Choroid plexus epithelial cell (primary cell): ENCODE measurements around the gene CHTF18.

ENCODE experiments used
- DNase-seq: peaks from one replicate; pipeline ENCODE4 v3.0.0-alpha.2; 2010; ENCODE audit warnings: low read depth
- H3K4me3 ChIP-seq: 2 replicates; pipeline ENCODE4 v1.5.1; 2011; ENCODE audit warnings: low read depth, mild to moderate bottlenecking, control low read depth, low read length, moderate library complexity
- TF ChIP-seq, protein P1 (sequence below): conservative IDR thresholded peaks from 2 replicates; pipeline ENCODE4 v1.5.1; 2011; ENCODE audit warnings: low read depth, mild to moderate bottlenecking, control low read depth, inconsistent platforms, low read length, moderate library complexity

Gene CHTF18

DNA sequence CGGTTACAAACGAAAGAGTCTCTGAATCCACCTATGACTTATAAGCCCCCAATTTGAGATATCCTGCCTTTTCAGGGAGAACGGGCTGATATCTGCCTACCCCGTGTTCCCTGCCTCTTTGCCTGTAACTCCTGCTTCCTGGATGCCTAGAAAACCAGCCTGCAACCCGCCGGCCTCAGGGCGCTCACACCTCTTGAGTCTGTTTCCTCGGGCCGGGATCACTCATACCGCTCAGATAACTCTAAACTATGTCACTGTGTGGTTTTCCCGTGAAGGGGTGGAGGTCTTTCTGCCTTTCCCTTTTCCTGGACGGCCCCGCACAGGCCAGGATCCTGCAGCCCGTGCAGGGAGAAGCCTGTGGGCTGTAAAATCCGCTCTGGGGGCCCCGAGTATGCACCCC lies 10.6 kb upstream of the CHTF18 start:
- TF ChIP-seq, protein P1, sequence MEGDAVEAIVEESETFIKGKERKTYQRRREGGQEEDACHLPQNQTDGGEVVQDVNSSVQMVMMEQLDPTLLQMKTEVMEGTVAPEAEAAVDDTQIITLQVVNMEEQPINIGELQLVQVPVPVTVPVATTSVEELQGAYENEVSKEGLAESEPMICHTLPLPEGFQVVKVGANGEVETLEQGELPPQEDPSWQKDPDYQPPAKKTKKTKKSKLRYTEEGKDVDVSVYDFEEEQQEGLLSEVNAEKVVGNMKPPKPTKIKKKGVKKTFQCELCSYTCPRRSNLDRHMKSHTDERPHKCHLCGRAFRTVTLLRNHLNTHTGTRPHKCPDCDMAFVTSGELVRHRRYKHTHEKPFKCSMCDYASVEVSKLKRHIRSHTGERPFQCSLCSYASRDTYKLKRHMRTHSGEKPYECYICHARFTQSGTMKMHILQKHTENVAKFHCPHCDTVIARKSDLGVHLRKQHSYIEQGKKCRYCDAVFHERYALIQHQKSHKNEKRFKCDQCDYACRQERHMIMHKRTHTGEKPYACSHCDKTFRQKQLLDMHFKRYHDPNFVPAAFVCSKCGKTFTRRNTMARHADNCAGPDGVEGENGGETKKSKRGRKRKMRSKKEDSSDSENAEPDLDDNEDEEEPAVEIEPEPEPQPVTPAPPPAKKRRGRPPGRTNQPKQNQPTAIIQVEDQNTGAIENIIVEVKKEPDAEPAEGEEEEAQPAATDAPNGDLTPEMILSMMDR: no peak
- peak; percentile 12 for DNase-seq
- no peak overlapping the region for H3K4me3 ChIP-seq

DNA sequence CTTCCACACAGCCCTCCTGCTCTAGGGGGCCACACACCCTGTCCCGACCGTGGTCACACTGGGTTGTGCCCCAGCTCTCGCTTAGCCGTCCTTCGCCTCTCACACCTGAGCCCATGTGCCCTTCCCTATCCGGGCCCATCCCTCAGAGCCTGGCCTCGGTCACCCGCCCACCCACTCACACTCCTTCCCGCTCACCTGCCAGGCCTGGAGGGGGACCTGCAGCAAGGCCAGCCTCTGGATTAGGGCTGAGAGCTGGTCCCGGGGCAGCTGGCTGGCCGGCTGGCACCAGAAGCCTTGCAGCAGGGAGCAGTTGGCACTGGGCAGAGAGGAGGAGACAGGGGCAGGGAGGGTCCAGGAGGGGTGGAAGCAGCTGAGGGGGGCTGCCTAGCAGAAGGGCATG lies 10.0 kb upstream of the CHTF18 start:
- no peak for DNase-seq
- H3K4me3 ChIP-seq: no peak overlapping the region
- TF ChIP-seq, protein P1: no peak

DNA sequence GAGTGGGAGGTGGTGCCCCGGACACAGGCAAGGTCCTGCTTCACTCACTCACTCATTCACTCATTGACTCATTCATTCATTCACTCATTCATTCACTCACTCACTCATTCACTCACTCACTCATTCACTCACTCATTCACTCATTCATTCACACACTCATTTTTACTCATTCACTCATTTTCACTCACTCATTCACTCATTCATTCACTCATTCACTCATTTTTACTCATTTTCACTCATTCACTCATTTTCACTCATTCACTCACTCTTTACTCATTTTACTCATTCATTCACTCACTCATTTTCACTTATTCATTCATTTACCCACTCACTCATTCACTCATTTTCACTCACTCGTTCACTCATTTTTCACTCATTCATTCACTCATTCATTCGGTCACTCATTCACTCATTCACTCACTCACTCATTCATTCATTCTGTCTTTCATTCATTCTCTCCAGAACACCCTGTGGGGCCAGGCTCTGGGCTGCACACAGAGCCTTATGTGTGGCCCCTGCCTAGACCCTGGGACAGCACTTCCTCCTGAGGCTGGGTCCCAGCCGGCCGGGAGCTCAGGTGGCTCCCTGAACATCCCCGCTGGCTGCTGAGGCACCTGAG lies 9.4 kb upstream of the CHTF18 start:
- no peak overlapping the region for H3K4me3 ChIP-seq
- TF ChIP-seq, protein P1: no peak
- DNase-seq: no peak

DNA sequence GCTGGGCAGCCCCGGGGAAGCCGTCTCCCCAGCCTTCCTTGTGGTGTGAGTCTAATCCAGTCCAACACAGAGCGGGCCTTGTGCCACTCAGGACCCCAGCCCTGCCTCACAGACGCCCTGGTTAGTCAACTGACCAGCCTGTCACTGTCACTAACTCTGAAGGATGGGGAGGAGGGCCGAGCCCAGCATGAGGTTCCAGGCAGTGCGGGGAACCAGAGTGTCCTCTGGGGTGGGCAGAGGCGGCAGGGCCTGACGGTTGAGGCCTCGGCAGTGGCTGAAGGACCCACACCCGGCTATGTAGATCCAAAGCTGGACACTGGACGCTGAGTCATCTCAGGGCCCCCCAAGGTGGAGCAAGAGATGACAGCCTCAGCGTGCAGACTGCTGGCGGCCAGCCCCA lies 8.9 kb upstream of the CHTF18 start:
- H3K4me3 ChIP-seq: no peak overlapping the region

DNA sequence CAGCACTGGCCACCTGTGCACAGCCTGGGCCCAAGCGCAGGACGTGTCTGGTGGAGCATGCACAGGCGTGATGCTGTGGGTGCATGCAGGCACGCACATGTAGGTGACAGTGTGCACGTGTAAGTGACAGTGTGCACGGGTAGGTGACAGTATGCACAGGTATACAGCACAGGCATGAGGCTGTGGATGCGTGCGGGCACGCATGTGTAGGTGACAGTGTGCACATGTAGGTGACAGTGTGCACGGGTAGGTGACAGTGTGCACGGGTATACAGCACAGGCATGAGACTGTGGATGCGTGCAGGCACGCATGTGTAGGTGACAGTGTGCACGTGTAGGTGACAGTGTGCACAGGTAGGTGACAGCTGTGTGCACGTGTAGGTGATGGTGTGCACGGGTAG lies 8.1 kb upstream of the CHTF18 start:
- no peak for DNase-seq
- H3K4me3 ChIP-seq: no peak overlapping the region
- TF ChIP-seq, protein P1: no peak

More for the DNA sequence above, 8.9 kb upstream of the CHTF18 start:
- DNase-seq: no peak
- TF ChIP-seq, protein P1: no peak

DNA sequence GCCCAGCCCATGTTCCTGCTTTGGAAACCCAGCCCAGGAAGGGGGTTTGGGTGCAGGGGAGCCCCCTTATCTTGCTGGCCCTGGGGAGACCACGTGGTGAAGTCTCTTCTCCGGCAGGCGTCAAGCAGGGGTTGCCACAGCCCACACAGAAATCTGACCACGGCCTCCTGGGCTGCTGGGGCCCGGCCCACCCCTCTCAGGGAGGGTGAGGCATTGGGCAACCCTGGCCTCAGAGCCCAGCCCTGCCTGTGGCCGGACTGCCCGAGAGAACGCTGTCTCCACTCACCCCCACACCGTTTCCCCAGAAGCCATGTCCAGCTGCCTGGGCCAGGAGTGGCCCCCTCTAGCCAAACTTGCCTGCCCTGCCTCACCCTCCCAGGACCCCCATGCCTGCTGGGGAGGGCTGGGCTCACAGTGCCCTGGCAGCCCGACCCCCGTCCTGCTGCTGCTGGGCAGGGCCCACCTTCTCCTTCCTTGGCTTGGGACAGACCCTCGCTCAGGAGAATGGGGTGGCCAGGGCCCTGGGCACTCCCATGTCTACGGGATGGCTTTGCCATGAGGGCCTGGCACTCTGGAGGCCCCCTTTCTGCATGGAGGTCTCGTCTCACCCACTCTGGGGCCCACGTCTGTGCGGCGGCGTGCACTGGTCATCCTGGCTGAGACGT lies 6.9 kb upstream of the CHTF18 start:
- H3K4me3 ChIP-seq: no peak overlapping the region
- TF ChIP-seq, protein P1: no peak
- no peak for DNase-seq

DNA sequence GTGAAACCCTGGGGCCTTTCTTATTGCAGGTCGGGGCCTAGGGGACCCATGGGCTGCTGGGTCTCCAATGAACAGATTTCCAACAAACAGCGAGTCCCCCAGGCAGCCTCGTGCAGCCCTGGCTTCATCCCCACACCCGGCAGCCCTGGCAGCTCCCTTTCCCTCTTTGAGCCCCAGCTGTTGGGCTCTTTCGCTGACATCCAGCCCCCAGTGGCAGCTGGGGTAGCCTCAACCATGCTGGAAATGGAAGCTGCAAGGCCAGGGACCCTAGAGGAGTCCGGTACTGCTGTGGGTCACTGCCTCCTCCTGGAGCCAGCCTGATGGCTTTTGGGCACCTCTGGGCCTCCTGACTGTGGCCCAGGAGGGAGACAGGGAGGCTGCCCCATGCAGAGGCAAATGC lies 6.2 kb upstream of the CHTF18 start:
- TF ChIP-seq, protein P1: no peak
- no peak overlapping the region for H3K4me3 ChIP-seq
- DNase-seq: no peak
